Psoas muscle (tissue), 8 donors: ENCODE measurements around the gene LDAF1. TPM values are rescaled to one million over a fixed set of nuclear protein-coding genes. Genes with fewer than 3 reads are reported as not detected.

Experiments
- ATAC-seq, 4 donors: fragments of 200-7000 bp; cut with Tn5 transposase; one replicate each; pipeline ENCODE4 v1.9.1; 2020; ENCODE audit warnings: moderate library complexity in 3 of 4, mild to moderate bottlenecking in 2 of 4
- DNase-seq, 2 donors: peaks; one replicate each; pipeline ENCODE4 v3.0.0-alpha.2; 2020
- H3K27ac ChIP-seq: fragments of 200-600 bp; one replicate; pipeline ENCODE4 v1.8.0; 2022
- H3K27me3 ChIP-seq, 3 donors: fragments of 200-600 bp in 1 of 3; one replicate each; pipeline versions ENCODE4 v1.6.1 to v1.8.0; 2013 to 2022; ENCODE audit warnings: low read length in 2 of 3, mild to moderate bottlenecking in 2 of 3, moderate library complexity in 1 of 3; ENCODE audit not compliant: insufficient read depth in 3 of 3
- H3K36me3 ChIP-seq, 2 donors: fragments of 200-600 bp in 1 of 2; one replicate each; pipeline versions ENCODE4 v1.6.1 to v1.8.0; 2013 to 2022; ENCODE audit warnings: low read depth in 1 of 2, mild to moderate bottlenecking in 1 of 2, moderate library complexity in 1 of 2; ENCODE audit not compliant: insufficient read depth in 1 of 2
- H3K4me1 ChIP-seq: fragments of 200-600 bp; one replicate; pipeline ENCODE4 v1.8.0; 2022
- H3K4me3 ChIP-seq: fragments of 200-600 bp; one replicate; pipeline ENCODE4 v1.8.0; 2022; ENCODE audit warnings: mild to moderate bottlenecking
- H3K9me3 ChIP-seq: fragments of 200-600 bp; one replicate; pipeline ENCODE4 v1.8.0; 2022
- WGBS, 3 donors: extraction: QIAGEN DNeasy Blood & Tissue Kit; methylation state at CpG; one replicate each; pipeline versions ENCODE4 v1.1.6 to v1.1.7; 2013; 5-methylcytosine and 5-hydroxymethylcytosine counted together
- intact Hi-C, 2 donors: fragments of 100-400 bp; cut with DNase I; formaldehyde crosslinking; loops; one replicate each; pipeline versions ENCODE4 v1.11.0 to v1.14.2; 2022
- polyA plus RNA-seq, 3 donors: library from polyadenylated mRNA; stranded (reverse); fragments of 200-250 nt; gene quantifications; one replicate each; pipeline ENCODE4 v1.2.3, GENCODE V29; 2013
- total RNA-seq, 4 donors: library from RNA; stranded (reverse); fragmentation: NEBNext Ultra II Directional in 2 of 4; extraction: Animal tissue kit (Norgen Biotek cat#: 25700) in 2 of 4; gene quantifications; one replicate each; pipeline versions ENCODE4 v1.2.1 to v1.2.4, GENCODE V29; 2021 to 2023
- TF ChIP-seq, protein P1 (sequence below): fragments of 200-600 bp; IDR thresholded peaks from one replicate; pipeline ENCODE4 v1.8.0; 2022; ENCODE audit warnings: antibody characterized with exemption
- donor health status: healthy with polysubstance abuse.
- donor health status: DM: no; HTN: no; CAD: no; lungs with moderate emphysema.
- donor health status: Bipolar disorder and iron deficiency.
- donor health status: healthy.
- donor health status: DM: yes; HTN: yes; CAD: no.
- donor health status: DM: no; HTN: no; CAD: no.
- donor health status: DM: no; HTN: no; CAD: no.
- donor health status: DM: yes; HTN: yes; CAD: no.

LDAF1 gene
- total and polyA plus RNA-seq, 7 donors, result 25.7 to 57.3 (median 39.2) TPM

DNA sequence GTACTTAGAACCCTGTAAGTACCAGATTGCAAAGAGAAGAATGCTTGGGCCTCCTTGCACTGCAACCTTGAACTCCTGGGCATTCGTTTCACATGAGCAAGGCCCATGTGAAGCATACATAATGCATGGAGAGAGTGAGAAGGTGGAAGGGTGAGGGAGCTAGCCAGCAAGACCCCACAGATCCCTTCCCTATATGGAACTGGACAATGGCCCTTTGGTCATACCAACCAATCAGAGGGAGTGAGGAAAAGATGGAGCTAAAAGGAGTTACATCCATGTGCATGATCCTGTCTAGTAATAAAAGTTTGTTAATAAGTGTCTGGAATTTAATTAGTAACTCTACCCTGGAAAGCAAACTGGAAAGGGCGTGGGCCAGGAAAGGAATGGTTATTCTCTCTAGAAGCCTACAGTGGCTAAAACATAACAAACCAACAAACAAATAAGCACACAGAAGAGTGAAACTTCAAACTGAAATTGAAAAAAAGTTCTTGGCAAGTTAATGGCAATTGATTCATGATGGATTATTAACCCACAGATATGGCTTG, 37.4 kb upstream of the LDAF1 start:
- Histone ChIP-seq H3K27ac (no peak overlapping the region), H3K36me3 (no peaks in the 10 kb centered on the region), H3K4me3 (no peak overlapping the region), H3K4me1 (no peaks in the 10 kb centered on the region), H3K9me3 (no peaks in the 10 kb centered on the region), H3K27me3 (no peaks in the 10 kb centered on the region)
- WGBS, 3 donors, result 57 to 86% (median 80%) methylated on average over 2 of the region's 2 CpGs
- intact Hi-C loops, result no loop called here
- TF ChIP-seq, protein P1, sequence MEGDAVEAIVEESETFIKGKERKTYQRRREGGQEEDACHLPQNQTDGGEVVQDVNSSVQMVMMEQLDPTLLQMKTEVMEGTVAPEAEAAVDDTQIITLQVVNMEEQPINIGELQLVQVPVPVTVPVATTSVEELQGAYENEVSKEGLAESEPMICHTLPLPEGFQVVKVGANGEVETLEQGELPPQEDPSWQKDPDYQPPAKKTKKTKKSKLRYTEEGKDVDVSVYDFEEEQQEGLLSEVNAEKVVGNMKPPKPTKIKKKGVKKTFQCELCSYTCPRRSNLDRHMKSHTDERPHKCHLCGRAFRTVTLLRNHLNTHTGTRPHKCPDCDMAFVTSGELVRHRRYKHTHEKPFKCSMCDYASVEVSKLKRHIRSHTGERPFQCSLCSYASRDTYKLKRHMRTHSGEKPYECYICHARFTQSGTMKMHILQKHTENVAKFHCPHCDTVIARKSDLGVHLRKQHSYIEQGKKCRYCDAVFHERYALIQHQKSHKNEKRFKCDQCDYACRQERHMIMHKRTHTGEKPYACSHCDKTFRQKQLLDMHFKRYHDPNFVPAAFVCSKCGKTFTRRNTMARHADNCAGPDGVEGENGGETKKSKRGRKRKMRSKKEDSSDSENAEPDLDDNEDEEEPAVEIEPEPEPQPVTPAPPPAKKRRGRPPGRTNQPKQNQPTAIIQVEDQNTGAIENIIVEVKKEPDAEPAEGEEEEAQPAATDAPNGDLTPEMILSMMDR, result no peak
- DNase-seq (no peak), ATAC-seq (no peak)

DNA sequence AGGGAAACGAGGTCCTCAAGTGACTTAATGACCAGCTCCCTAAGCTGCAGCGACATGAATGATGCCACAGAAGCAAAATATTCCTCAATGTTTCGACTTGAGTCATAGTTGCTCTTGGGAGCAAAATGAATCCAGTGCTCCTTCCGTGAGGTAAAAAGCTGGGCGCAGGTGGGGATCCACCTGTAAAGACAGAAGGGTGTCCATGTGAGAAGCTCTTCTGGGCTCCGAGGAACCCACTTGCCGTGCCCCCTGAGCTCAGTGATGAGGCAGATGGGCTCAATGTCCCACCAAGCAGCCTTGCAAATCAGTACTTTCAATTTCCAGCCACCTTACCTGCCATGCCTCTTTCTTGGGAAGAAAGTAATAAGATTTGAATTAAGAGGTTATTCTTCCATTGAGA, 33.3 kb upstream of the LDAF1 start:
- no peak overlapping the region for H3K27ac ChIP-seq
- no peaks in the 10 kb centered on the region for H3K9me3 ChIP-seq
- DNase-seq, result no peak
- no peaks in the 10 kb centered on the region for H3K4me1 ChIP-seq
- H3K4me3 ChIP-seq, result no peak overlapping the region
- no peak for ATAC-seq
- 89 to 97% (median 95%) methylated on average over 7 of the region's 7 CpGs for WGBS, 3 donors
- no peaks in the 10 kb centered on the region for H3K27me3 ChIP-seq
- H3K36me3 ChIP-seq, result no peaks in the 10 kb centered on the region
- intact Hi-C loops, result no loop called here
- TF ChIP-seq, protein P1, result no peak

DNA sequence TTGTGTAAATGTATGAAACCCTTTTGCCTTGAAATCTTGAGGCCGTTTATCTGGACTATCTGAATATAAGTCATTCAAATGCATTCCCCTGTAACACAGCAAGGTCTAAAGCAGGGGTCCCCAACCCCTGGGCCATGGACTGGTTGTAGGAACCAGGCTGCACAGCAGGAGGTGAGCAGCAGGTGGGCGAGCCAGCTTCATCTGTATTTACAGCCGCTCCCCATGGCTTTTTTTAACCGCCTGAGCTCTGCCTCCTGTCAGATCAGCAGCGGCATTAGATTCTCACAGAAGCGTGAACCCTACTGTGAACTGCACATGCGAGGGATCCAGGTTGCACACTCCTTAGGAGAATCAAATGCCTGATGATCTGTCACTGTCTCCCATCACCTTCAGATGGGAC, 32.0 kb upstream of the LDAF1 start:
- TF ChIP-seq, protein P1, result no peak
- Histone ChIP-seq H3K27me3 (no peaks in the 10 kb centered on the region), H3K27ac (no peak overlapping the region), H3K4me1 (no peaks in the 10 kb centered on the region), H3K36me3 (no peaks in the 10 kb centered on the region), H3K9me3 (no peaks in the 10 kb centered on the region), H3K4me3 (no peak overlapping the region)
- WGBS, 3 donors, result 69 to 83% (median 79%) methylated on average over 7 of the region's 7 CpGs
- ATAC-seq (no peak), DNase-seq (no peak)
- intact Hi-C loops, result no loop called here

DNA sequence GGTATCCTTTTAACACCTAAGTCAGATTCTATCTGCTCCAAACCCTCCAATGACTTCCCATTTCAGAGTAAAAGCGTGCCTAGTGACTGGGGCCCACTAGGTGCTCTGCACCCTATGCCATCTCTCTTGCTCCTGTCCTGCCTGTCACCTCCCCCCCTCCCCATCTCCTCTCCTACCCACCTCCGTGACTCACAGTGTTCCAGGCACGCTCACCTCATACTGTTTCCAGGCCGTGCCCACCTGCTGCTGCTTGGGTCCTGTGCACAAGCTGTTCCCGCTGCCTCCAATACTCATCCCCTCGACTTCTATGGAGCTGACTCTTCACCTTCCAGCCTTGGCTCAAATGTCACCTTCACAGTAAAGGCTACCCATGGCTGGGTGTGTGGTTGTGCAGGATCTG, 29.5 kb upstream of the LDAF1 start:
- 90 to 91% (median 90%) methylated on average over 6 of the region's 6 CpGs for WGBS, 3 donors
- intact Hi-C loops, result no loop called here
- DNase-seq (no peak), ATAC-seq (no peak)
- H3K9me3 ChIP-seq, result no peaks in the 10 kb centered on the region
- H3K36me3 ChIP-seq, result no peaks in the 10 kb centered on the region
- TF ChIP-seq, protein P1, result no peak
- no peaks in the 10 kb centered on the region for H3K27me3 ChIP-seq
- H3K4me1 ChIP-seq, result no peaks in the 10 kb centered on the region
- no peak overlapping the region for H3K4me3 ChIP-seq
- H3K27ac ChIP-seq, result no peak overlapping the region

DNA sequence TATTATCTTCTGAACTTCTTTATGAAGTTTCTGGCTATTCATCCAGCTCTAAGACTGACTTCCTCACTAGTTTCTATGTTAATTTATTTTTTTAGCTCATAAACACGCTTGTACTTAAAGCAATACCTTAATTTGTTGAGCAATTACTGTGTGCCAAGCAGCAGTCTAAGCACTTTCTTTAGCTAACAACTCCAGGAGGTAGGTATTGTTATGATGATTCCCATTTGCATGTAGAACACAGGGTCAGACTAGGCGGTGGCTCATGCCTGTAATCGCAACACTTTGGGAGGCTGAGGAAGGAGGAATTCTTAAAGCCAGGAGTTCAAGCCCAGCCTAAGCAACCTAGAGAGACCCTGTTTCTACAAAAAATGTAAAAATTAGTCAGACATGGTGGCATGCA, 27.7 kb upstream of the LDAF1 start:
- 86 to 97% (median 91%) methylated on average over 3 of the region's 3 CpGs for WGBS, 3 donors
- no peak for DNase-seq
- Histone ChIP-seq H3K27ac (no peak overlapping the region), H3K4me1 (no peaks in the 10 kb centered on the region), H3K36me3 (no peaks in the 10 kb centered on the region), H3K9me3 (no peaks in the 10 kb centered on the region), H3K27me3 (no peaks in the 10 kb centered on the region), H3K4me3 (no peak overlapping the region)
- no peak for ATAC-seq
- TF ChIP-seq, protein P1, result no peak
- intact Hi-C loops, result no loop called here
